GM10266 (cell line): ENCODE results near the gene HIF1A.

Source experiments
- DNase-seq: peaks from one replicate; pipeline ENCODE4 v3.0.0; 2012; ENCODE audit errors: extremely low spot score
- TF ChIP-seq, protein P1 (sequence below): IDR thresholded peaks from 2 replicates; pipeline ENCODE4 v1.5.1; 2012; ENCODE audit warnings: mild to moderate bottlenecking, low read depth; ENCODE audit not compliant: control insufficient read depth, insufficient read depth; ENCODE audit errors: missing control alignments

Gene HIF1A

DNA sequence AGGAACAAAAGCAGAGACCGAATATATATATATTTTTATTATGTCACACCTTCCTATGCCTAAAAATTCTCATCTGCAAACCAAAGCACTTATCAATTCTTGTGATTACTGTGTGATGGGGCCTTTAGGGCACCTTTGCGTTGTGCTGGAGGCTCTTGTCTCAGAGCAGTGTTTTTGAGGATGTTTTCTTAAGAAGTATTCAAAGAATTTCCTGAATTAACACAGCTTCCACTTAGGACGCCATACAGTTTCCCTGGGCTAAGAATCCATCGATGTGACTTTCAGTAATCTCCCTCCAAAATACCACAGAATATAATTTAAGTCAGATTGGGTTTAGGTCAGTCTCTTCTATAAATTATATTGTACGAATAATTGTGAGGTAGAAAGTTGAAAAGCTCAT, 22.0 kb upstream of the HIF1A start:
- no peak for DNase-seq
- TF ChIP-seq, protein P1, sequence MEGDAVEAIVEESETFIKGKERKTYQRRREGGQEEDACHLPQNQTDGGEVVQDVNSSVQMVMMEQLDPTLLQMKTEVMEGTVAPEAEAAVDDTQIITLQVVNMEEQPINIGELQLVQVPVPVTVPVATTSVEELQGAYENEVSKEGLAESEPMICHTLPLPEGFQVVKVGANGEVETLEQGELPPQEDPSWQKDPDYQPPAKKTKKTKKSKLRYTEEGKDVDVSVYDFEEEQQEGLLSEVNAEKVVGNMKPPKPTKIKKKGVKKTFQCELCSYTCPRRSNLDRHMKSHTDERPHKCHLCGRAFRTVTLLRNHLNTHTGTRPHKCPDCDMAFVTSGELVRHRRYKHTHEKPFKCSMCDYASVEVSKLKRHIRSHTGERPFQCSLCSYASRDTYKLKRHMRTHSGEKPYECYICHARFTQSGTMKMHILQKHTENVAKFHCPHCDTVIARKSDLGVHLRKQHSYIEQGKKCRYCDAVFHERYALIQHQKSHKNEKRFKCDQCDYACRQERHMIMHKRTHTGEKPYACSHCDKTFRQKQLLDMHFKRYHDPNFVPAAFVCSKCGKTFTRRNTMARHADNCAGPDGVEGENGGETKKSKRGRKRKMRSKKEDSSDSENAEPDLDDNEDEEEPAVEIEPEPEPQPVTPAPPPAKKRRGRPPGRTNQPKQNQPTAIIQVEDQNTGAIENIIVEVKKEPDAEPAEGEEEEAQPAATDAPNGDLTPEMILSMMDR, result no peak

DNA sequence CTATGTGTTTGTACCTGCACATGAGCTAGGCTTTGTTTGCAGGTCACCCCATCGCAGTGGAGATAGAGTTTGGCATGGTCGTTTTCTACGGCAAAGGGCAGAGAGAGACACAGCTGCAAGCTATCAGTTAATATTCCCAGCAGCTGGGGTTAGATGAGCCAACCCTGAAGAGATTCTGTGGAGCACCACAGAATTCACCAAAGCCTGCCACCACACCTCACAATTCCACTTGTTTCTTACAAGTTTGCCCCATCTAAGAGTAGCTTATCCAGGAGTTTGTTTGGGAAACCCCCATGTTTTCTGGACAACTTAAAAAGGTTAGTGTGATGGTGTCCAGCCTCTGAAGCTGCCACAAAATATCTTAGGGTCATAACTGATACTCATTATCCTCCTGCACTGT, 20.0 kb upstream of the HIF1A start:
- TF ChIP-seq, protein P1, result no peak
- no peak for DNase-seq

DNA sequence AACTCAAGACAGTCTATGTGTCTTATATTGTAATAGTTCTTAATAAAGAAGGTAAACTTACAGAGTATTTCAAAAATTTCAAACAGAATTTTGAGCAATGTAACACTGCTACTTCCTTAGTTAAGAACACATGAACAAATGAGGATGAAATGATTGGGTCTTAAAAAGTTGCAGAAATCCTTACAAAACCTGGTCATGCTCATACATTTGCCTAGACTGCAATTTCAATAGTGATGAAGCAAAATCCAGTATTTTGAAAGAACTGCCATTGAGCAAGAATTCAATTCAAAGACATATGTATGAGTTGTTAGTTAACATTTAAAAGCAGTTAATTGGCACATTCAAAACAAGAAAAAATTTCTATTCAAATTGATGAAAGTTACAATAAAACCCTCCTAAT, 17.8 kb upstream of the HIF1A start:
- DNase-seq, result no peak
- TF ChIP-seq, protein P1, result no peak

DNA sequence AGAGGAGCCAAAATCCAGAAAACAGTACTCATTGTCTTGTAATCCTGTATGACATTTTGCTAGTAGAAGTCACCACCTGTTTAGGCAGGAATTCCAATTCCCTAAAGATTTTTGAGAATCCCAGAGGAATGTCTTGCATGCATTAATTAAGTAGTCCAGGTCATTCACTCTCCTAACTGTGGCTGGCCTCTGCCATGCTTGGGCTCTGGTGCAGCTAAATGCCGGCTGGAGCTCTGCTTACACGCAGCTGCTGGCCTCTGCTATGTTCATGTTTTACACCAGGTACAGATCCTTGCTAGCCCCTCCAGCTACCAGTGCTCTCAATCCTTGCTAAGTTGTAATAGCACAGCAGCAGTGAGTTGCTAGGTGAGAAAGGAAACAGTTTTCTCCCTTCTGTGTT, 16.3 kb upstream of the HIF1A start:
- DNase-seq, result no peak

DNA sequence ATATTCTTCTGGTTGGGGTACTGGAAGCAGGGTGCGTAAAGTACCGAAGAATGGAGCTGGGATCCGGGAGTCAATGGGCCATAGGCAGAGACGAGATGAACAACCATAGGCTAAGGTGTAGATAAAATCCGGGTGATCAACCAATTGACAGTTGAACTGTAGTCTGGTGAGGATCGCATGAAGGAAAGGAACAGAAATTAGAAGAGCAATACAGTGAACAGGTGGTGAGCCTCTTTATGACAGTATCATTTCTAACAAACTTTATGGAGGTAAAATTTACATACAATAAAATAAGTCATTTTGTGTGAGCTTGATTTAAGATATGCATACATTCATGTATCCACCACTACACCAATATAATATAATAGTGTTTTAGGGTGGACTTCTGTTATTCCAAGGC, 13.9 kb upstream of the HIF1A start:
- DNase-seq, result no peak
- TF ChIP-seq, protein P1, result no peak

More for the DNA sequence above, 16.3 kb upstream of the HIF1A start:
- TF ChIP-seq, protein P1, result no peak

DNA sequence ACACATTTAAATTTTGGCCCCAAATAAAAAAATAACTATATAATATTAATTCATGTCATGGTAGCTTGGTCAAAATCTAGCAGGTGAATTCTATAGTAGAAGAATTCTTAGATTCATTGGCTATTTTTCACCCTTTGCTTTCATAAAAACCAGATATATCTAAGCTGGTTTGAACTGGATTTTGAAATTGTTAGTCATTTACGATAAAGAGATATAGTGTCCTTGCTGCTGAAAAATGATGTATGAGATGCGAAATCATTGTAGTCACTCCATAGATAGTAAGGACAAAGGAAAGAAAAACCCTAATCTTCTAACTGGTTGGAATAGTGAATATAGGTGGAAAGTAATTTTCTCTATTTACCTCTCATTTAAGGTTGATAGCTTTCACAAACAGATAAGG, 12.2 kb upstream of the HIF1A start:
- DNase-seq, result no peak
- TF ChIP-seq, protein P1, result no peak

DNA sequence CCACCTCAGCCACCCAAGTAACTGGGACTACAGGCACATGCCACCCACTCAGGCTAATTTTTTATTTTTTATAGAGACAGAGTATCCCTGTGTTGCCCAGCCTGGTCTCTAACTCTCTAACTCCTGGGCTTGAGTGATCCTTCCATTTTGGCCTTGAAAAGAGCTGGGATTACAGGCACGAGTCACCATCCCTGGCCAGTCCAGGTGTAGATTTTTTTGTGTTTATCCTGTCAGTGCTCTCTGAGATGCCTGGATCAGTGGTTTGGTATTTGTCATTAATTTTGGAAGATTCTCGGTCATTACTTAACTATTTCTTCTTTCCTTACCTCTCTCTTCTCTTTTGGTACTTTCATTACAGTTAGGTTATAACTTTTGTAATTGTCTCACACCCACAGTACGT, 5.3 kb upstream of the HIF1A start:
- TF ChIP-seq, protein P1, result no peak
- DNase-seq, result no peak

DNA sequence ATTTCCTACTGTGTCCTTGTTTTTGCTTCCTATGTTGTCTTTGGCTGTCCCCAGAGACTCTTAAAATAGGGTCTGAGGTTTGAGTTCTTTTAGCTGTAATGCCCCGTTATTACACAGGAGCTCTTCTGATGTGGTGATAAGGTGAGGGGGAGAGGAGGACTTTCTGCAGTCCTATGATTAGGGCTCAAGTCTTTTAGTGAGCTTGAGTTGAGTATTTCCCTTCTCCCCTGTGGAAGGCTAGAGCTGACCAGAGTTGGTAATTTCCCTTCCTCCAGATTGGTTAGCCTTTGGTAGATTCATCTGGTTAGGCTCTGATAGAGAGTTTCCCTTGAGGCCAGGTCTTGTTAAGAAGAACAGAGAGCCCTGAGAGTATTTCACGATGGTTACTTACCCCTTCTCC, 4.3 kb upstream of the HIF1A start:
- TF ChIP-seq, protein P1, result no peak
- DNase-seq, result no peak
